ENCODE measurements around the gene CEACAM16.
"Not testable (repeated sequence)": the region's sequence is repeated elsewhere in the genome, so short reads cannot be mapped to it uniquely, and the experiment has no call there.

CEACAM16 gene

DNA sequence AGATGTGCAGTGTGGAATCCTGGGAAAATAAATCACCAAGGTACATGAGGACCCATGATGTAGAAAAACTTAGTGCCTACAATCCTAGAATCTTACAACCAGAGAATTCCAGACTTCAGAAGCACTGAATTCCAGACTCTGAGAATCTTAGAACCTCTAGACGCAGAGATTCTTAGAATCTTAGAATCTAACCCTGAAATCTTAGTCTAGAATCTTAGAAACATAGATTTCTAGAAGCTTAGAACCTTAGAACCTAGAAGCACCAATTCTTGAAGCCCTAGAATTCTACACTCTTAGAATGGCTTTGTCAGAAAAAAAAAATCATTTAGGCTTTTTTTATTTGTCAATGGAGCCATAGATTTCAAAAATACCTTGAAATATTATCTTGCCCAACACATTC, 6.0 kb downstream of the CEACAM16 start:
- DNase-seq, result no peak

GRCh38 chr19:44705502-44706010, 6.6 kb downstream of the CEACAM16 start:
- DNase-seq, result no peak

DNA sequence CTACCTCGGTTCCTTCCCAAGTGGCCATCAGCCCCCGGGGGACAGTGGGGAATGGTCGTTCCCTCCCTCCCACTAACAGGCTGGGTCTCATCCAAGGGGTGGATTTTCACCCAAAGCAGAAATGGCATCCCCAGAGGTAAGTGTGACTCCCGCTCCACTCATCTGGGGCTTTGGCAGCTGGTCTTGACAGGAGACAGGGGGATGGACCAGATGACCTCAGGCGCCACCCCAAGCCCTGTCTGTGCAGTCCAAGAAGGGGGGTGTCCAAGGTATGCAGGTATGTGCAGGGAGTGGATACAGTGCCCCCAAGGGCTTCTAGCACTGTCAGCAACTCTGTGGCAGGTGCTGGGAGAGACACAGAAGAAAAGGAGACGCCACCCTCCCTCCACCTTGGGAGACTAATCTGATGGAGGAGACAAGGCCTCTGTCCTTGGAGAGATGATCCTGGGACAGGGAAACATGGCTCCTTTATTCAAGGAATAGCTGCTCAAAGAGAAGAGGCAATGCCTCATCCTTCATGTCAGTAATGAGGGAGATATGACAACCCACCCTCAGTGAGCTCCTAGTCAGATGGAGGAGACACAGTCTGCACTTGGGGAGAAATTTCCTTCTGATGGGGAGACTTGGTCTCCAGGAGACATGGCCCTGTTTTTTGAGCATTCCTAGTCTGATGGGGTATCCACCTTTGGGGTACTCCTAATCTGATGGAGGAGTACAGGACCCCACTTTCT, 7.7 kb downstream of the CEACAM16 start:
- no peak for DNase-seq

DNA sequence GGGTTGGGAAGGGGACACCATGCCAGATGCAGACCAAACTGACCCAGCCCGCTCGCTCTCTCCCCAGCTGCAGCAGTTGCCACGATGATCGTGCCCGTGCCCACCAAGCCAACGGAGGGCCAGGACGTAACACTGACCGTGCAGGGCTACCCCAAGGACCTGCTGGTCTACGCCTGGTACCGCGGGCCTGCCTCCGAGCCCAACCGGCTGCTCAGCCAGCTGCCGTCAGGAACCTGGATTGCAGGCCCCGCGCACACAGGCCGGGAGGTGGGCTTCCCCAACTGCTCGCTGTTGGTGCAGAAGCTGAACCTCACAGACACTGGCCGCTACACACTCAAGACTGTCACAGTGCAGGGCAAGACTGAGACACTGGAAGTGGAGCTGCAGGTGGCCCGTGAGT, 8.8 kb downstream of the CEACAM16 start:
- no peak for DNase-seq

GRCh38 chr19:44708940-44709339, 10.0 kb downstream of the CEACAM16 start:
- no peak for DNase-seq

GRCh38 chr19:44709434-44710266, 10.7 kb downstream of the CEACAM16 start:
- DNase-seq, result not testable (repeated sequence)

- no peak for DNase-seq
Measured at GRCh38 chr19:44710483-44710882, 11.5 kb downstream of the CEACAM16 start.

DNA sequence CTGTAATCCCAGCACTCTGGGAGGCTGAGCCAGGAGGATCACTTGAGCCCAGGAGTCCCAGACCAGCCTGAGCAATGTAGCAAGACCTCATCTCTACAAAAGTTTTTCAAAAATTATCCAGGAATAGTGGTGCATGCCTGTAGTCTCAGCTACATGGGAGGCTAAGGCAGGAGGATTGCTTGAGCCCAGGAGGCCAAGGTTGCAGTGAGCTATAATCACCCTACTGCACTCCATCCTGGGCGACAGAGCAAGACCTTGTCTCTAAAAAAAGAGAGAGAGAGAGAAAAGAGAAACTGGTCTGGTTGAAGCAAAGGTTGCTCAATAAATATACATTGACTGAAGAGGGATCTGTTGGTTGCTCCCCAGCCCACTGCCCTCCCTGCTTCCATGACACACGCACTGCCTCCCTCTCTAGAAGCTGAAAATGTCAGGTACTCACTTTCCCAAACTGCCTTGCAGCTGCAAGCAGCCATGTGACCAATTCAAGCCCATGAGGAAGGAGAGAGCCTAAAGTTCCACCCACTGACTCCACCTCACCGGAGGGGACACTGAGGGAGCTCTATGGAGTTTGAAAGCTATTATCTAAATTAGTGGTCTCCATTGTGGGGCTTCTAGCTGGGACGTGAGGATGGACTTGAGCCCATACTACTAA, 14.0 kb downstream of the CEACAM16 start:
- no peak for DNase-seq

DNA sequence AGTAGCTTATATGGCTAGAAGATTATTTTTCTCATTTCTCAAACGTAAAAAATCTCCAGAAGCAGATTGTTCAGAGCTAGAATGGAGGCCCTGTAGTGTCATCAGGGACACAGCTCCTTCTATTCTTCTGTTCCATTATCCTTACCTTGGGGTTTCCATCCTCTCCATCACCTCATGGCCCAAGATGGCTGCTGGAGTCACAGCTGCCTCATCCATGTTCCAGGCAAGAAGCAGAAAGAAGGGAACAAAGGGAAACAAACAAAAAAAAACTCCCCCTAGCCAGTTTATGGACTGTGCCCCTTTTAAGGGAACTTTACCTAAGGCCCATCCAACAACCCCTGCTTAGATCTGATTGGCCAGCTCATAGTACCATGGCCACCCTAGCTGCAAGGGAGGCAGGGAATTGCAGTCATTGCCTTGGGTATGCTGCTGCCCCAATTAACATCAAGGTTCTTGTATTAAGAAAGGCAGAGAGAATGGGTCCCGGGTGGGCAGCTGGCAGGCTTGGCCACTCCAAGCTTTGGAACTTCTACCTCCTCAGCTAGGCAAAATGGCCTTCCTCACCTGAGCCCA, 15.7 kb downstream of the CEACAM16 start:
- DNase-seq, result no peak

DNA sequence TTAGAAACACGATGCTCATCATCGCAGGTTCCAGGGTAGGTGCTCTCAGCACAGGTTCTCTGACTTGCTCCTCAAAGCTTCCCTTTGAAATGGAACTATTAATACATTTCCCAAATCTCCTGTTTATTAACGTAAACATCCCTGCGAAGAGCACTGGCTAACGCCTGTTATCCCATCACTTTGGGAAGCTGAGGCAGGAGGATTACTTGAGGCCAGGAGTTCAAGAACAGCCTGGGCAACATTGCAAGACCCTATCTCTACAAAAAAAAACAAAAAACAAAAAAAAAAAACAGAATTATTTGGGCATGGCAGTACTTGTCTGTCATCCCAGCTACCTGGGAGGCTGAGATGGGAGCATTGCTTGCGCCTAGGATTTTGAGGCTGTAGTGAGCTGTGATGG, 18.7 kb downstream of the CEACAM16 start:
- DNase-seq, result no peak

GRCh38 chr19:44718441-44719261, 19.7 kb downstream of the CEACAM16 start:
- peak; percentile 70 for DNase-seq

- no peak for DNase-seq
Measured at GRCh38 chr19:44719262-44719701, 20.3 kb downstream of the CEACAM16 start.

GRCh38 chr19:44720396-44720795, 21.4 kb downstream of the CEACAM16 start:
- not testable (repeated sequence) for DNase-seq

DNA sequence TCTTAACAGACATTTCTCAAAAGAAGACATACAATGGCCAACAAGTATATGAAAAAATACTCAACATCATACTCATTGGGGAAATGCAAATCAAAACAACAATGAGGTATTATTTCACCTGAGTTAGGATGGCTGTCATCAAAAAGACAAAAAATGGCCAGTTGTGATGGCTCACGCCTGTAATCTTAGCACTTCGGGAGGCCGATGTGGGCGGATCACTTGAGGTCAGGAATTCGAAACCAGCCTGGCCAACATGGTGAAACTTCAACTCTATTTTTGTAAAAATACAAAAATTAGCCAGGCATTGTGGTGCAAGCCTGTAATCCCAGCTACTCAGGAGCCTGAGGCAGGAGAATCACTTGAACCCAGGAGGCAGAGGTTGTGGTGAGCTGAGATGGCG, 22.0 kb downstream of the CEACAM16 start:
- DNase-seq, result no peak

- not testable (repeated sequence) for DNase-seq
Measured at GRCh38 chr19:44721369-44721768, 22.4 kb downstream of the CEACAM16 start.

- no peak for DNase-seq
Measured at GRCh38 chr19:44722131-44723121, 23.5 kb downstream of the CEACAM16 start.

DNA sequence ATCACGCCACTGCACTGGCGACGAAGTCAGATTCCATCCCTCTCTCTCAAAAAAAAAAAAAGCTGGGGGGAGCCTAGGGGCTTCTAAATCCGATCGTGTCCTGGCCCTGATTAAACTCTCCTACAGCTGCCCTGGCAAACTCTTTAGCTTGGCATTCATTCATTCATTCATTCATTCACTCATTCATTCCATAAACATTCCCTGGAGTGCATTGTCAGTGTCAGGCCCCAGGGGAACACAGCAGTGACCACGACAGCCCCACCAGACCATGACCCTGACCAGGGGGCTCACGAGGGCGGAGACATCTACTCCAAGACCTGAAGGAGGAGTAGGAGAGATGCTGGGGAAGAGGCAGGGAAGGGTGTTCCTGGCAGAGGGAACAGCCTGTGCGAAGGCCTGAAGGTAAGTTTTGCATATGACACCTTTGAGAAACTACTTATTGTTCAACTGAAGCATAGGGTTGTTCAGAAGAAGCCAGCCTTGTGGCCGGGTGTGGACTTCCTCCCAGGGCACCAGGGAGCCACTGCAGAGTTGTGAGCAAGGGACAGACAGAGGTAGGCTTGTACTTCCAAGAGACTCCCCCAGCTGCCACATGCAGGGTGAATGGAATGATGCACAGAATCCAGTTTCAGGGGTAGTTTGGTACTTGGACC, 24.5 kb downstream of the CEACAM16 start:
- DNase-seq, result no peak

GRCh38 chr19:44723952-44724319, 25.0 kb downstream of the CEACAM16 start:
- DNase-seq, result peak; percentile 67

GRCh38 chr19:44725251-44725650, 26.3 kb downstream of the CEACAM16 start:
- no peak for DNase-seq

DNA sequence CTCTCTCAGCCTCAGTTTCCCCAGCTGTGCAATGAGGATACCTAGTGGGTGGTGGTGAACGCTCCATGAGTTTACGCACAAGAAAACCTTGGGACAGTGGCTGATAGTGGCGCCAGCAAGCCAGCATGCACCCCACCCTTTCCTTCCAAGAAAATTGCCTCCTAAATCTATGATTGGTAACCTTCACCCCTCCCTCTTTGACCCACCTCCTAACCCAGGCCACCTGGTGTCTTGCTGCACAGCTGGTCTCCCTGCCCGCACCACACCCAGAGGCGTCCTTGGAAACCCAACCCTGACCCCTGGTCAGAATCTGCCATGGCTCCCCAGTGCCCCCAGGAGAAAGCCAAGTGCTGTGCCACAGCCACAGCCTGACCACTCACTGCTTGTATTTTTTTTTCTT, 26.7 kb downstream of the CEACAM16 start:
- no peak for DNase-seq

Data from NCI-H226 (cell line).